WTC11 (cell line): ENCODE data around the gene PTPRN2. TPM values are rescaled to one million over a fixed set of nuclear protein-coding genes. Genes with fewer than 3 reads are reported as not detected.

Experiments used
- ATAC-seq: fragments of 200-7000 bp; cut with Tn5 transposase; 2 replicates; pipeline ENCODE4 v1.10.0; 2021; ENCODE audit warnings: mild to moderate bottlenecking, moderate library complexity
- CTCF ChIA-PET: fragments of 300-600 bp; sonication (Branson Sonifier 250); formaldehyde crosslinking; loops from one replicate; lab custom pipeline; 2021; ENCODE audit warnings: antibody characterized with exemption; lab: Charles Lee
- POLR2A ChIA-PET: fragments of 350-600 bp; sonication (Branson Sonifier 250); formaldehyde crosslinking; loops from one replicate; lab custom pipeline; 2021; ENCODE audit warnings: antibody characterized with exemption; lab: Charles Lee
- DNase-seq: peaks from one replicate; pipeline ENCODE4 v3.0.0; 2021; ENCODE audit warnings: low spot score
- H3K27ac Mint-ChIP-seq: 2 replicates; pipeline ENCODE4 v1.8.0; 2021; ENCODE audit warnings: mixed read lengths
- H3K27me3 Mint-ChIP-seq: 2 replicates; pipeline ENCODE4 v1.8.0; 2021; ENCODE audit warnings: low read depth, mild to moderate bottlenecking, moderate library complexity, mixed read lengths
- H3K36me3 Mint-ChIP-seq: 2 replicates; pipeline ENCODE4 v1.8.0; 2021; ENCODE audit warnings: mixed read lengths
- H3K4me1 Mint-ChIP-seq: 2 replicates; pipeline ENCODE4 v1.8.0; 2022; ENCODE audit warnings: mixed read lengths
- H3K4me3 Mint-ChIP-seq: 2 replicates; pipeline ENCODE4 v1.8.0; 2021; ENCODE audit warnings: mild to moderate bottlenecking, moderate library complexity, mixed read lengths
- H3K9me3 Mint-ChIP-seq: 2 replicates; pipeline ENCODE4 v1.8.0; 2021; ENCODE audit warnings: mixed read lengths
- ARID4B ChIP-seq: sonication (generic); formaldehyde crosslinking; IDR thresholded peaks from 2 replicates; pipeline ENCODE4 v1.8.0; 2023; ENCODE audit warnings: missing genetic modification reagents, mild to moderate bottlenecking, borderline replicate concordance
- CREM ChIP-seq: sonication (generic); formaldehyde crosslinking; IDR thresholded peaks from 2 replicates; pipeline ENCODE4 v1.8.1; 2022; ENCODE audit warnings: mild to moderate bottlenecking, missing genetic modification reagents, moderate library complexity
- CTCF ChIP-seq: fragments of 200-600 bp; IDR thresholded peaks from 2 replicates; pipeline ENCODE4 v1.8.0; 2022; ENCODE audit warnings: antibody characterized with exemption
- ETV6 ChIP-seq: sonication (generic); formaldehyde crosslinking; IDR thresholded peaks from 2 replicates; pipeline ENCODE4 v1.8.1; 2022; ENCODE audit warnings: mild to moderate bottlenecking, missing genetic modification reagents
- FOXP1 ChIP-seq: sonication (generic); formaldehyde crosslinking; IDR thresholded peaks from 2 replicates; pipeline ENCODE4 v1.8.0; 2022; ENCODE audit warnings: missing genetic modification reagents, mild to moderate bottlenecking, moderate library complexity, borderline replicate concordance
- GABPB1 ChIP-seq: sonication (generic); formaldehyde crosslinking; IDR thresholded peaks from 2 replicates; pipeline ENCODE4 v1.8.1; 2023; ENCODE audit warnings: mild to moderate bottlenecking, missing genetic modification reagents
- JAZF1 ChIP-seq: fragments of 250-450 bp; sonication (Bioruptor Pico); IDR thresholded peaks from 2 replicates; pipeline ENCODE4 v1.9.0; 2021; ENCODE audit warnings: moderate library complexity, mild to moderate bottlenecking, inconsistent platforms
- JUN ChIP-seq: sonication (generic); formaldehyde crosslinking; IDR thresholded peaks from 2 replicates; pipeline ENCODE4 v1.8.0; 2023; ENCODE audit warnings: mild to moderate bottlenecking, missing genetic modification reagents
- KAT7 ChIP-seq: sonication (generic); formaldehyde crosslinking; IDR thresholded peaks from 2 replicates; pipeline ENCODE4 v1.8.1; 2023; ENCODE audit warnings: missing genetic modification reagents, mild to moderate bottlenecking, borderline replicate concordance
- NR2C2 ChIP-seq: sonication (generic); formaldehyde crosslinking; IDR thresholded peaks from 2 replicates; pipeline ENCODE4 v1.8.0; 2022; ENCODE audit warnings: mild to moderate bottlenecking, missing genetic modification reagents
- SMAD3 ChIP-seq: sonication (generic); formaldehyde crosslinking; IDR thresholded peaks from 2 replicates; pipeline ENCODE4 v1.8.0; 2022; ENCODE audit warnings: missing genetic modification reagents, mild to moderate bottlenecking, borderline replicate concordance
- SP1 ChIP-seq: sonication (generic); formaldehyde crosslinking; conservative IDR thresholded peaks from 2 replicates; pipeline ENCODE4 v1.8.1; 2022; ENCODE audit warnings: missing genetic modification reagents
- TCF7 ChIP-seq: sonication (generic); formaldehyde crosslinking; IDR thresholded peaks from 2 replicates; pipeline ENCODE4 v1.8.0; 2022; ENCODE audit warnings: mild to moderate bottlenecking, low read depth, missing genetic modification reagents, moderate library complexity
- ZNF138 ChIP-seq: sonication (generic); formaldehyde crosslinking; conservative IDR thresholded peaks from 2 replicates; pipeline ENCODE4 v1.8.1; 2022; ENCODE audit warnings: mild to moderate bottlenecking, moderate library complexity, missing genetic modification reagents
- total RNA-seq: library from RNA; stranded (reverse); gene quantifications from 3 replicates; pipeline ENCODE4 v1.2.3, GENCODE V29; 2021
- TF ChIP-seq, protein P1 (sequence below): sonication (generic); formaldehyde crosslinking; conservative IDR thresholded peaks from 2 replicates; pipeline ENCODE4 v1.8.1; 2022; ENCODE audit warnings: mild to moderate bottlenecking, missing genetic modification reagents

The PTPRN2 gene
- total RNA-seq, 1 experiment from 2014 or later = 4.7 TPM

DNA sequence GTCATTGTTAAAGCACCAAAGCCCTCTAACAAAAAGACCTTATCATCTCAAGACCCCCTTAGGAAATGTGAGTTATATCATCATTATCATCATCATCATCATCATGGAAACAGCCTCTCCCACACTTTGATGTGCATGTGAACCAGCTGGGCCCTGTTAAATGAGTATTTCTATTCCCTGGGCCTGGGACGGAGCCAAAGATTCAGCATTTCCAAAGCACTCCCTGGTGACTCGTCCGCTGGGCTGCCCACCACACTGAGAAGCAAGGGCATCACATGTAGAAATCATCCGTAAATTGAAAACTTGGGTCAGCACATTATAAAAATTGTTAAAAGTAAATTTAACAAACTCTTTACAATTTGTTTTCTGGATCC, 88.6 kb downstream of the PTPRN2 start:
- CTCF ChIA-PET = no interaction called here
- Mint-ChIP-seq H3K36me3 (no peaks in the 10 kb centered on the region), H3K9me3 (no peaks in the 10 kb centered on the region), H3K27ac (no peak overlapping the region), H3K27me3 (peaks cover 2% of the 10 kb centered on the region; the same call in 1 of the 2 replicates), H3K4me1 (peaks cover 56% of the 10 kb centered on the region), H3K4me3 (no peak overlapping the region)
- DNase-seq (no peak), ATAC-seq (no peak)
- POLR2A ChIA-PET = no interaction called here
- TF ChIP-seq JUN (CRISPR knock-in tag) (no peak), NR2C2 (CRISPR knock-in tag) (no peak), CREM (no peak), JAZF1 (CRISPR knock-in tag) (no peak), ZNF138 (CRISPR knock-in tag) (no peak)
- TF ChIP-seq, protein P1, sequence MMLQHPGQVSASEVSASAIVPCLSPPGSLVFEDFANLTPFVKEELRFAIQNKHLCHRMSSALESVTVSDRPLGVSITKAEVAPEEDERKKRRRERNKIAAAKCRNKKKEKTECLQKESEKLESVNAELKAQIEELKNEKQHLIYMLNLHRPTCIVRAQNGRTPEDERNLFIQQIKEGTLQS = no peak

DNA sequence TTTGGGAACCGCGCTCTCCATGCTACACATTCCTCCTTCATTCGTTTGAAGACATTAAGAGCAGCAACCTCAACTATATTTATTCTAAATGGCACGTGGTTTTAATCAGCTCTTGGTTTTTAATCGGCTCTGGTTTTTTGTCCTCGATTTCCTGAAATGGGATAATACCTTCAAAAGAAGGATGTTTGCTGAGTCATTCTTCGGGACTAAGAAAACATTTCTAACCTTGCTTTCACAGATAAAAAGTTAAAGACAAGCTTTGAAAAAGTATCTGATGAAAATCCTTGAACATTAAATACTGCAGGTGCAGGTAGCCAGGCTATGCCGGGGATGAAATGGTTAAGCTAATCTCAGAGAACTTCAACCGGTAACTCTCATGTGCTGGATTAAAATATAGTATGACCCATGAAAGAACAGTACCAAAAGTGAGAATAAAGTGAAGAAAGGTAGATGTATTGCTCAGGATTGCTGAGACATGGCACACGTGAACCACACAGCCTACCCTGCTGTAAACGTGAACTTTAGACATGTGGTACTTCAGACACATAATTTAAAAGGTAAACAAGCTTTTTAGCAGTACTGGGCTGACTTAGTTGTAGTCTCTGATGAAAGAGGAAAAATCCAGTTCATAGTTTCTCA, 89.1 kb downstream of the PTPRN2 start:
- Mint-ChIP-seq H3K4me1 (peaks cover 59% of the 10 kb centered on the region), H3K36me3 (no peaks in the 10 kb centered on the region), H3K9me3 (no peaks in the 10 kb centered on the region), H3K4me3 (no peak overlapping the region), H3K27ac (no peak overlapping the region), H3K27me3 (peaks cover 2% of the 10 kb centered on the region; the same call in 1 of the 2 replicates)
- CTCF ChIA-PET = interaction anchor here (0.9 kb wide), 2 partner anchors 36 to 149 kb away, joined by 3 read pairs; no protein-coding TSS in a partner anchor
- POLR2A ChIA-PET = no interaction called here
- DNase-seq = no peak
- TF ChIP-seq SMAD3 = no peak
- TF ChIP-seq GABPB1 = peak; percentile 79
- no peak for ATAC-seq

DNA sequence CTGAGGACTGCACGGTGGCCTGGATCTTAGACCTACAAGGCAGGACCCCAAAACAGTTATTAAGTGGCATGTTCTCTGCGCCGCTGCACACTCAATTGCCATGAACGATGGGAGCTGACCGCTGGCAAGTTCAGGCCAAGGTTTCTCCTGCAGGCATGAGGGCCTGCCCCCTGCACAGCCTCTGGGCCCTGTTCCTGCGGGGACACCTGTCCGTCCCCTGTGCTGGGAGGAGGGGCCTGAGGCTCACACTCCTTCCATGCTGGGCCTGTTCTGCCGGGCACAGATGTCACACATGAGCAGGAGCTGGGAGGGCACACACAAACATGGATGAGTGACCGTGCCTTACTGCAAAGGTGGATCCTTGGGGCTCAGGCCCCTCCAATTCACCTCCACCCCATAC, 90.0 kb downstream of the PTPRN2 start:
- POLR2A ChIA-PET = no interaction called here
- CTCF ChIA-PET = interaction anchor here (0.9 kb wide), 2 partner anchors 37 to 150 kb away, joined by 3 read pairs; no protein-coding TSS in a partner anchor
- ATAC-seq = no peak
- Mint-ChIP-seq H3K4me1 (peaks cover 59% of the 10 kb centered on the region), H3K27ac (peak overlapping the region; percentile 29; the same call in 1 of the 2 replicates), H3K27me3 (peaks cover 2% of the 10 kb centered on the region; the same call in 1 of the 2 replicates), H3K36me3 (no peaks in the 10 kb centered on the region), H3K4me3 (no peak overlapping the region), H3K9me3 (no peaks in the 10 kb centered on the region)
- DNase-seq = no peak
- no peak for TF ChIP-seq CTCF
- TF ChIP-seq FOXP1 (CRISPR knock-in tag) = 0 out of 2 replicates have a peak, but pooled peaks have one; percentile 43

DNA sequence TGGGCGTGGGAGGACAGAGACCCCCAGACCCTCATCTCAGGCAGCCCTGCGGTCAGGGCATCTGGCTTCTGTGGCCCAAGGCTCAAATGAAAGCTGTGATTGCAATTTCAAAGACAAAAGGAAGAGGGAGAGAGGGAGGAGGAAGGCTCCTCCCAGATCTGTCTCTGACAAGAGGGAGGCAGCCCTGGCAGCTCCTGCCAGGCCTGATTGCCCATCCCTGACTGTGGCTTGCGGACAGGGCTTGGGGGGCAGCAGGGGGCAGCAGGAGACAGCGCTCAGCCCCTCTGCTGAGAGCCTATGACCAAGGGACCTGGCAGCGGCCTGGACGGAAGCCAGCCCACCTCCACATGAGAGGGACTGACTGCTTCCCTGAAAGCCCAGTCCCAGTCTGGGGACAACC, 91.8 kb downstream of the PTPRN2 start:
- ATAC-seq = peak; percentile 78
- Mint-ChIP-seq H3K27me3 (peaks cover 2% of the 10 kb centered on the region; the same call in 1 of the 2 replicates), H3K36me3 (no peaks in the 10 kb centered on the region), H3K27ac (peak overlapping the region; percentile 45; the same call in 1 of the 2 replicates), H3K4me1 (peaks cover 59% of the 10 kb centered on the region), H3K9me3 (no peaks in the 10 kb centered on the region), H3K4me3 (peak overlapping the region; percentile 63)
- POLR2A ChIA-PET = no interaction called here
- CTCF ChIA-PET = interaction anchor here (0.6 to 2.6 kb wide), 22 partner anchors 9 to 481 kb away, joined by 3 to 13 read pairs (median 4); no protein-coding TSS in a partner anchor
- TF ChIP-seq TCF7 (CRISPR knock-in tag) = no peak
- no peak for TF ChIP-seq KAT7 (CRISPR knock-in tag)
- TF ChIP-seq ETV6 (CRISPR knock-in tag) = peak; percentile 41
- TF ChIP-seq SP1 (CRISPR knock-in tag) = peak; percentile 51; the same call in 1 of the 2 replicates
- no peak for TF ChIP-seq ARID4B (CRISPR knock-in tag)
- DNase-seq = peak; percentile 59
